Panc1 (cell line): ENCODE results near the gene CYTH3.

Experiments
- SIN3A ChIP-seq: IDR thresholded peaks from 2 replicates; pipeline ENCODE4 v1.6.1; 2012; ENCODE audit warnings: low read depth, mild to moderate bottlenecking, low read length, moderate library complexity, borderline replicate concordance; ENCODE audit not compliant: insufficient read depth
- TF ChIP-seq, protein P1 (sequence below), 2 experiments: IDR thresholded peaks; 2 replicates each; pipeline ENCODE4 v1.6.1; 2011 to 2012; ENCODE audit warnings: low read depth in 2 of 2, control low read depth in 1 of 2, low read length in 1 of 2, mild to moderate bottlenecking in 1 of 2, moderate library complexity in 1 of 2; ENCODE audit not compliant: insufficient read depth in 1 of 2
- TF ChIP-seq, protein P2 (sequence below): fragments of 450-650 bp; IDR thresholded peaks from 2 replicates; pipeline ENCODE4 v1.5.1; 2017; ENCODE audit warnings: mild to moderate bottlenecking

DNA sequence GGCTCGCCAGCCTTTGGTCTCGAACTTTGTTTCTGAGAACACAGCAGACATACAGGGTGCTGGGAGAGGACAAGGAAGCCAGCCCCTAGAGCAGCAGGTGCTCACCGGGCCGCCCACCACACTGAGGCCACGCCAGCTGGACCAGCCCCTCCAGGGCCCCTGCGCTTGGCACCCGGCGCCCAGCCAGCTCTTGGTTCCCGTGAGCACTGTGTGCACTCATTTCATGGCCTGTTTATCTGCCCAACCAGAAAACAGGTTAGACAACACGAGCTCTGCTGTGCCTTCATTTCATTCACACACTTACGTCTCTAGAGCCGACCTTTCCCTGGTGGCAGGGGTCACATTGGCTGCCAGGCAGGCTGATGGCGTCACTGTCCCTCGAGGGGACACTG is 104.0 kb downstream of the CYTH3 start:
- TF ChIP-seq, protein P1, sequence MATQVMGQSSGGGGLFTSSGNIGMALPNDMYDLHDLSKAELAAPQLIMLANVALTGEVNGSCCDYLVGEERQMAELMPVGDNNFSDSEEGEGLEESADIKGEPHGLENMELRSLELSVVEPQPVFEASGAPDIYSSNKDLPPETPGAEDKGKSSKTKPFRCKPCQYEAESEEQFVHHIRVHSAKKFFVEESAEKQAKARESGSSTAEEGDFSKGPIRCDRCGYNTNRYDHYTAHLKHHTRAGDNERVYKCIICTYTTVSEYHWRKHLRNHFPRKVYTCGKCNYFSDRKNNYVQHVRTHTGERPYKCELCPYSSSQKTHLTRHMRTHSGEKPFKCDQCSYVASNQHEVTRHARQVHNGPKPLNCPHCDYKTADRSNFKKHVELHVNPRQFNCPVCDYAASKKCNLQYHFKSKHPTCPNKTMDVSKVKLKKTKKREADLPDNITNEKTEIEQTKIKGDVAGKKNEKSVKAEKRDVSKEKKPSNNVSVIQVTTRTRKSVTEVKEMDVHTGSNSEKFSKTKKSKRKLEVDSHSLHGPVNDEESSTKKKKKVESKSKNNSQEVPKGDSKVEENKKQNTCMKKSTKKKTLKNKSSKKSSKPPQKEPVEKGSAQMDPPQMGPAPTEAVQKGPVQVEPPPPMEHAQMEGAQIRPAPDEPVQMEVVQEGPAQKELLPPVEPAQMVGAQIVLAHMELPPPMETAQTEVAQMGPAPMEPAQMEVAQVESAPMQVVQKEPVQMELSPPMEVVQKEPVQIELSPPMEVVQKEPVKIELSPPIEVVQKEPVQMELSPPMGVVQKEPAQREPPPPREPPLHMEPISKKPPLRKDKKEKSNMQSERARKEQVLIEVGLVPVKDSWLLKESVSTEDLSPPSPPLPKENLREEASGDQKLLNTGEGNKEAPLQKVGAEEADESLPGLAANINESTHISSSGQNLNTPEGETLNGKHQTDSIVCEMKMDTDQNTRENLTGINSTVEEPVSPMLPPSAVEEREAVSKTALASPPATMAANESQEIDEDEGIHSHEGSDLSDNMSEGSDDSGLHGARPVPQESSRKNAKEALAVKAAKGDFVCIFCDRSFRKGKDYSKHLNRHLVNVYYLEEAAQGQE (IDR thresholded peaks at IDR 0.05; ENCODE audit: insufficient read depth in 1 of 2, low read depth in 2 of 2, low read length in 1 of 2) = no peak
- TF ChIP-seq, protein P2, sequence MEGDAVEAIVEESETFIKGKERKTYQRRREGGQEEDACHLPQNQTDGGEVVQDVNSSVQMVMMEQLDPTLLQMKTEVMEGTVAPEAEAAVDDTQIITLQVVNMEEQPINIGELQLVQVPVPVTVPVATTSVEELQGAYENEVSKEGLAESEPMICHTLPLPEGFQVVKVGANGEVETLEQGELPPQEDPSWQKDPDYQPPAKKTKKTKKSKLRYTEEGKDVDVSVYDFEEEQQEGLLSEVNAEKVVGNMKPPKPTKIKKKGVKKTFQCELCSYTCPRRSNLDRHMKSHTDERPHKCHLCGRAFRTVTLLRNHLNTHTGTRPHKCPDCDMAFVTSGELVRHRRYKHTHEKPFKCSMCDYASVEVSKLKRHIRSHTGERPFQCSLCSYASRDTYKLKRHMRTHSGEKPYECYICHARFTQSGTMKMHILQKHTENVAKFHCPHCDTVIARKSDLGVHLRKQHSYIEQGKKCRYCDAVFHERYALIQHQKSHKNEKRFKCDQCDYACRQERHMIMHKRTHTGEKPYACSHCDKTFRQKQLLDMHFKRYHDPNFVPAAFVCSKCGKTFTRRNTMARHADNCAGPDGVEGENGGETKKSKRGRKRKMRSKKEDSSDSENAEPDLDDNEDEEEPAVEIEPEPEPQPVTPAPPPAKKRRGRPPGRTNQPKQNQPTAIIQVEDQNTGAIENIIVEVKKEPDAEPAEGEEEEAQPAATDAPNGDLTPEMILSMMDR = no peak
- no peak for TF ChIP-seq SIN3A
